IgD-negative memory B cell (primary cell): ENCODE results near the gene KLHL40. TPM values are rescaled to one million over a fixed set of nuclear protein-coding genes. Genes with fewer than 3 reads are reported as not detected.

Source experiments
- H3K27ac Mint-ChIP-seq, 3 donors: one replicate each; pipeline ENCODE4 v1.8.0; 2020 to 2022; ENCODE audit warnings: mild to moderate bottlenecking in 3 of 3, mixed read lengths in 3 of 3, moderate library complexity in 1 of 3
- H3K27me3 Mint-ChIP-seq: one replicate; pipeline ENCODE4 v1.8.0; 2021; ENCODE audit warnings: mixed read lengths
- H3K36me3 Mint-ChIP-seq: one replicate; pipeline ENCODE4 v1.8.0; 2020; ENCODE audit warnings: mild to moderate bottlenecking, mixed read lengths
- H3K4me1 Mint-ChIP-seq, 3 donors: one replicate each; pipeline ENCODE4 v1.8.0; 2020 to 2022; ENCODE audit warnings: mixed read lengths in 3 of 3, mild to moderate bottlenecking in 1 of 3
- H3K4me3 Mint-ChIP-seq, 4 donors: one replicate each; pipeline ENCODE4 v1.8.0; 2020 to 2022; ENCODE audit warnings: mild to moderate bottlenecking in 4 of 4, mixed read lengths in 4 of 4, moderate library complexity in 3 of 4
- H3K9me3 Mint-ChIP-seq, 3 donors: one replicate each; pipeline ENCODE4 v1.8.0; 2020 to 2021; ENCODE audit warnings: mixed read lengths in 3 of 3, mild to moderate bottlenecking in 1 of 3
- polyA plus RNA-seq: library from polyadenylated mRNA; unstranded; fragments of 300-500 nt; fragmentation: Illumina TruSeq; gene quantifications from one replicate; pipeline ENCODE4 v1.2.3, GENCODE V29; 2021

The KLHL40 gene
- polyA plus RNA-seq, 1 donor from 2014 or later = not detected

- Mint-ChIP-seq H3K27me3 (peaks cover 15% of the 10 kb centered on the region), H3K36me3 (no peaks in the 10 kb centered on the region), H3K4me3 (no peak overlapping the region), H3K4me1 (peaks cover 0 to 2% (median 0%) of the 10 kb centered on the region in 3 donors), H3K9me3 (no peaks in the 10 kb centered on the region), H3K27ac (no peak overlapping the region)
Measured at GRCh38 chr3:42688487-42689420, 3.4 kb downstream of the KLHL40 start.

DNA sequence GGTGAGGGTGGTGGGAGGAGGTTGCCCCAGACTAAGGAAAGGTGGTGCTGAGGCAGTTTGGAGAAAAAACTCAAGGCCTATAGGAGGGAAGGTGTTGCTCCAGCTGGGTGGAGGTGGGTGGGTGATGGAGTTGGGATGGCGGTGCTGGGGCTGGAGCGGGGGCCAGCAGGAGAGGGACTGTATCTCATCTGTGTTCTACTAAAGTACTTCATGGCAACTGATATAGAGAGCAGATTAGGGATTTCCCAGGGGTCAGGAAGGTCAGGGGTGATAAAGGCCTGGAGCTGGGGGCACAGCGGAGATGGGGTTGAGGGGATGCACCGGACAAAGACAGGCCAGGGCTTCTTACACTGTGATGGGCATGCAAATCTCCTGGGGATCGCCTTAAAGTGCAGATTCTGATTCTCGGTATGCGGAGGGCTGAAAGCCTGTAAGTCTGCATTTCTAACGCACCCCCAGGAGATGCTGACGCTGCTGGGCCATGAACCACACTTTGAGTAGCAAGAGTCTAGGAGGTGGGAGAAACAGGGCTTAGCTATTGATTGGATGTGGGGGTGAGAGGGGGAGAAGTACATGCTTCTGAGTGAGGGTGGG is 4.2 kb downstream of the KLHL40 start:
- no peaks in the 10 kb centered on the region for H3K9me3 Mint-ChIP-seq
- no peak overlapping the region for H3K27ac Mint-ChIP-seq
- H3K36me3 Mint-ChIP-seq = no peaks in the 10 kb centered on the region
- peaks cover 0 to 2% (median 0%) of the 10 kb centered on the region in 3 donors for H3K4me1 Mint-ChIP-seq
- peaks cover 14% of the 10 kb centered on the region for H3K27me3 Mint-ChIP-seq
- no peak overlapping the region for H3K4me3 Mint-ChIP-seq

- Mint-ChIP-seq H3K36me3 (no peaks in the 10 kb centered on the region), H3K27me3 (peaks cover 12% of the 10 kb centered on the region), H3K4me3 (no peak overlapping the region), H3K27ac (no peak overlapping the region), H3K9me3 (no peaks in the 10 kb centered on the region), H3K4me1 (peaks cover 0 to 2% (median 0%) of the 10 kb centered on the region in 3 donors)
Measured at GRCh38 chr3:42690191-42690590, 4.9 kb downstream of the KLHL40 start.

GRCh38 chr3:42690766-42691680 is 5.7 kb downstream of the KLHL40 start:
- no peak overlapping the region for H3K27ac Mint-ChIP-seq
- peaks cover 8% of the 10 kb centered on the region for H3K27me3 Mint-ChIP-seq

DNA sequence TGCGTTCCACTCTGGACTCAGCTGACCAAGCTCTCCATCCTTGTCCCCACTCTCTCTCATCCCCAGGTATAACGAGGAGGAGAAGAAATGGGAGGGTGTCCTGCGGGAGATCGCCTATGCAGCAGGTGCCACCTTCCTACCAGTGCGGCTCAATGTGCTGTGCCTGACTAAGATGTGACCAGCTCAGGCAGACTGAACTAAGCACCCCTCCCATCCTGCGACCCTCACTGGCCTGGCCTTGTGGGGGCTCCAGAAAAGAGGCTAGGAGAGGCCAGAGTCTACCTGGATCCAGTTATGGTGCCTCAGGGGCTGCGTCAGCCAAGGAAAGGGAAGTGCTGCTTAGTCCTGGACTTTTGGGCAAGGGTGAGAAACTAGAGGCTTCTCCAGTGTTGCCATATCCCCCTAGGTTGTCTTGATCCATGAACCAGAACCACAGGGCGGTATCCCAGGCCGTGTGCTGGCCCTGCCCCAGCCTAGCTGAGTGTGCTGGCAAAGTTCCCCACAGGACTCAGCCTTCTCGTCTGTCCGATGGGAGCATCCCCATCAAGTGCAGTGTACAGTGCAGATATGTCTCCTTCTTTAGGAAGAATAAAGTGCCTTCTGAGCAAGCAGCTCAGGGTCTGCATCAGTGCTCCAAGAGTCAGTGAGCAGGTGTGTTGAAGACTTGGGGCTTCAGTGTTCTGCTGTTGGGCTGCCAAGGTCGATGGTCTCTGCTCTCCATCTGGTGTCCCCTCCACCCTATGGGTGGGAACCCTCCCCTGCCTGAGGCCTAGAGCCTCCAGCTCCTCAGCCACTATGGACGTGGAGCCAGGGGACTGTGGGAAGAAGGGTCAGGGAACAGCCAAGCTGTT is 6.7 kb downstream of the KLHL40 start:
- Mint-ChIP-seq H3K9me3 (no peaks in the 10 kb centered on the region), H3K4me3 (no peak overlapping the region), H3K27ac (no peak overlapping the region), H3K36me3 (no peaks in the 10 kb centered on the region), H3K27me3 (peaks cover 2% of the 10 kb centered on the region), H3K4me1 (no peaks in the 10 kb centered on the region)

More at GRCh38 chr3:42690766-42691680, 5.7 kb downstream of the KLHL40 start:
- H3K9me3 Mint-ChIP-seq = no peaks in the 10 kb centered on the region
- no peak overlapping the region for H3K4me3 Mint-ChIP-seq
- H3K4me1 Mint-ChIP-seq = no peaks in the 10 kb centered on the region
- no peaks in the 10 kb centered on the region for H3K36me3 Mint-ChIP-seq

DNA sequence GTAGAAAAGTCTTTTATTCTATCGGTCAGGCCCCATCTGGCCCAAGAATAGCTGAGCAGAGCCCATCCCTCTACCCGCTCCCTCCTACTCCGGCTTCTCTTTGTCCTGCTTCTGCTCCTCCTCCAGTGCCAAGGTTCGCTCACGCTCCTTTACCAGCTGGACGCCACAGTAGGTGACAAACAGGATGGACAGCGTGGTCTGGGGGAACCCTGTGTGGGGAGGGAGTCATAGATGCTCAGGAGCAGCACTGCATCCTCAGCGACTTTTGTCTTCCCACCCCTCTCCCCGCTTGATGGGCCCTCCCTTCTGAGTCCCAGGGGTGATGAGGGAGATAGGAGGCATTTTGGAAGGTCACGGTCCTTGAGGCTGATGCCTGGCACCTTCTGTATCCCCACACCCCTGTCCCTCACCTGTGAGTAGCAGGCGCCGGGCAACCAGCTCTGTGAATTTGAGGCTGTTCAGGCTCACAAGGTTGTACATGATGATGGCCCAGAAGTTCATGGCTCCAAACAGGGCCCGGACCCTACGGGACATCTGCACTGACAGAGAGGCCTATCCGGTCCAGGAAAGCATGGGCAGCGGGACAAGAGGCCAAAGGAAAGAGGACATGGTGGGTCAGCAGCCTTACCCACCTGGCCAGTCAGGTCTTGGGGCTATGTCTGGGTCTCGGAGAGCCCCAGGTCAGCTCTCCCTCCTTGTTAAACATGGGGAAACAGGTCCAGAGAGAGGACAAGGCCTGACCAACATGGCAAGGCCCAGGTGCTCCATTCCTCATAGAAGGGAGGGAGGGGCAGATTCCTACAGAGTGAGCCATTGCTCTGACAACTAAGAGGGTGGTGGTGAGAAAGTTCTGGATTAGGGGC is 7.6 kb downstream of the KLHL40 start:
- Mint-ChIP-seq H3K27ac (no peak overlapping the region), H3K27me3 (no peaks in the 10 kb centered on the region), H3K4me3 (no peak overlapping the region), H3K4me1 (no peaks in the 10 kb centered on the region), H3K36me3 (no peaks in the 10 kb centered on the region), H3K9me3 (no peaks in the 10 kb centered on the region)

DNA sequence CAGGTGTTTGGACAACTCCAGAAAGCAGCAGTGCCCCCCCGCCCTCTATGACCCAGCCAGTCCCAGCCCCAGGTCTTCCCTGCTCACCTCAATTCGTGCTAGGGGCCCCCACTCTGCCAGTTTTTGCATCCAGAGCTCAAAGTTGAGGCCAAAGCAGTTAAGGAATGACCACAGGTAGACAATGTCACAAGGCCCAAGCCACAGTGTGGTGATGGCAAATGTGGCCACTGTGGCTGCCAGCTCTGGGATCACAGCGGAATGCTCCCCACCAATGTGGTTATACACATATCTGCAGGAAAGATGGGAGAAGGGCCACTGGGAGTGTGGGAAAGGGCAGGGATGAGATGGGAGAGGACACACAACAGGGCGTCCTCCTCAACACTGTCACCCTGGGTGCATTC is 8.2 kb downstream of the KLHL40 start:
- H3K27ac Mint-ChIP-seq = no peak overlapping the region
- no peaks in the 10 kb centered on the region for H3K9me3 Mint-ChIP-seq
- no peaks in the 10 kb centered on the region for H3K27me3 Mint-ChIP-seq
- H3K4me1 Mint-ChIP-seq = no peaks in the 10 kb centered on the region
- H3K4me3 Mint-ChIP-seq = no peak overlapping the region
- H3K36me3 Mint-ChIP-seq = no peaks in the 10 kb centered on the region

- H3K36me3 Mint-ChIP-seq = no peaks in the 10 kb centered on the region
- H3K9me3 Mint-ChIP-seq = no peaks in the 10 kb centered on the region
- no peak overlapping the region for H3K27ac Mint-ChIP-seq
- H3K4me1 Mint-ChIP-seq = peaks cover 0 to 1% (median 0%) of the 10 kb centered on the region in 3 donors
- H3K4me3 Mint-ChIP-seq = no peak overlapping the region
- H3K27me3 Mint-ChIP-seq = peaks cover 1% of the 10 kb centered on the region
Measured at GRCh38 chr3:42694366-42694765, 9.0 kb downstream of the KLHL40 start.

- Mint-ChIP-seq H3K27ac (no peak overlapping the region), H3K9me3 (no peaks in the 10 kb centered on the region), H3K4me1 (peaks cover 0 to 3% (median 1%) of the 10 kb centered on the region in 3 donors), H3K4me3 (no peak overlapping the region), H3K27me3 (peaks cover 3% of the 10 kb centered on the region), H3K36me3 (no peaks in the 10 kb centered on the region)
Measured at GRCh38 chr3:42696356-42697288, 11.3 kb downstream of the KLHL40 start.

- H3K27me3 Mint-ChIP-seq = peaks cover 3% of the 10 kb centered on the region
- H3K4me3 Mint-ChIP-seq = no peak overlapping the region
- no peak overlapping the region for H3K27ac Mint-ChIP-seq
- peaks cover 0 to 3% (median 1%) of the 10 kb centered on the region in 3 donors for H3K4me1 Mint-ChIP-seq
- H3K36me3 Mint-ChIP-seq = no peaks in the 10 kb centered on the region
- no peaks in the 10 kb centered on the region for H3K9me3 Mint-ChIP-seq
Measured at GRCh38 chr3:42697289-42698051, 12.1 kb downstream of the KLHL40 start.

DNA sequence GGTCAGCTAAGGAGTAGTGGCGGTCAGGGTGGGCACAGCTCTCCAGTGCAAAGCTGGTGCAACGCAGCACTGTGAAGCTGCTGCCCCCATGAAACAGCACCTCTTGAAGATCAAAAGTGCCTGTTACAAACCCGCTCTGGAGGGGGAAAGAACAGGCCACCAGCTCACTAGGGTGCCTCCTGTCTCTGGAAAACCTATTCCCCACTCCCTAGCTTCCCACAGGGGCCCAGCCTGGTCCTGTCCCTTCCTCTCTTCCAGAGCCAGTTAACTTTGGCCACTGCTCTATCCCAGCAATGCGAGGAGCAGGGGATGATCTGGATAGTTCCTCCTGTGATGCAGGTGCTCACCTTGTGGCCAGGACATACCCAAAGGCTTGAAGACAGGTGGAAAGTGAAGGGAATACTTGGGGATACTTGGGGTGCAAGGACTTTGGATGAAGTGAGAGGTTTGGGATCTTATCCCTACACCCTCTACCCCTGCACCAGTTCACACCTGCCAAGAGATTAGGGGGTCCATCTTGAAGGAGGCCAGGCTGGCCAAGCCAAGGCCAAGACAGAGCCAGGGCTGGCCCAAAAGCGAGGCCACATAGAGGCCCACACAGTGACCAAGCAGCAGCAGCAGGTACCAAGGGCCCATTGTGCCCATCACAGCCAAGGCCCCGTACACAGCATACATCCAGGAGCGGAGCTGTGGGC is 13.0 kb downstream of the KLHL40 start:
- Mint-ChIP-seq H3K36me3 (no peaks in the 10 kb centered on the region), H3K4me3 (no peak overlapping the region), H3K27me3 (peaks cover 6% of the 10 kb centered on the region), H3K9me3 (no peaks in the 10 kb centered on the region), H3K27ac (no peak overlapping the region), H3K4me1 (peaks cover 0 to 3% (median 1%) of the 10 kb centered on the region in 3 donors)

DNA sequence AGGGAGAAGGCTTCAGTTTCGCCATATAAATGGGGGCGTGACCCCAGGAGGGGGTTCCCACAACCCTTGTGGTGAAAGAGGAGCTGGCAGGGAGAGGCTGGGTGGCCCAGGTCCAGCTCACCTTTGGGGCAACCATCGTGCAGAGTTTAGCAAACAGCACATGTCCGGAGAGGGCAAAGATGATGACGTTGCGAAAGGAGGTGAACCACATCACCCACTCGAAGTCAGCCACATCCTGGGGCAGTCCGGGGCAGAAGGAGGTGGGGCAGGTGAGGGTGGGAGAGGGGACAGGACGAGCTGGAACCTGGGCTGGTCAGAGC is 13.5 kb downstream of the KLHL40 start:
- H3K36me3 Mint-ChIP-seq = no peaks in the 10 kb centered on the region
- H3K4me3 Mint-ChIP-seq = no peak overlapping the region
- no peaks in the 10 kb centered on the region for H3K9me3 Mint-ChIP-seq

More for the DNA sequence above, 13.5 kb downstream of the KLHL40 start:
- Mint-ChIP-seq H3K27me3 (peaks cover 6% of the 10 kb centered on the region), H3K27ac (no peak overlapping the region), H3K4me1 (peaks cover 0 to 3% (median 1%) of the 10 kb centered on the region in 3 donors)
